ENCODE results near the gene RBMXL2.

Gene RBMXL2

DNA sequence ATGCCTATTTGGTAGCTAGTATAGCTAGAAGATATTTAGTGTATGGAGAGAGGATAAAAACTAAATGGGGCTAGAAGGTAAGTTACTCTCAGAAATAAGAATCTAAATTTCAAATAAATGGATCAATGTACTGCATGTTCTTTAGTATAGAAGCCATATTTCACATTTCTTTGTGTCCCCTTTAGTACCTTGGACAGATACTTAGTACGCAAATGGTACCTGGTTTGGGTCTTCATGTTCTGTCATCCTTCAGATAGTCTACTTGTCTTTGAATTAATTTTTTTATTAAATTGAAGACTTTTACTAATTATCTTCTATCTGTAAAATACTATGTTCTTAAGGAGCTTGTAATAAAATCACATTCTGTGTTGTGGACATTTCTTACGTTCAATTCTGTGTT, 26.3 kb upstream of the RBMXL2 start:
- DNase-seq (ENCODE audit: low read depth) = no peak
- in situ Hi-C loops (cut with HindIII; ENCODE audit: low sequenced_read_pairs) = no loop called here
- H3K4me3 ChIP-seq (ENCODE audit: low read depth, low read length) = no peak overlapping the region
- TF ChIP-seq, protein P1, sequence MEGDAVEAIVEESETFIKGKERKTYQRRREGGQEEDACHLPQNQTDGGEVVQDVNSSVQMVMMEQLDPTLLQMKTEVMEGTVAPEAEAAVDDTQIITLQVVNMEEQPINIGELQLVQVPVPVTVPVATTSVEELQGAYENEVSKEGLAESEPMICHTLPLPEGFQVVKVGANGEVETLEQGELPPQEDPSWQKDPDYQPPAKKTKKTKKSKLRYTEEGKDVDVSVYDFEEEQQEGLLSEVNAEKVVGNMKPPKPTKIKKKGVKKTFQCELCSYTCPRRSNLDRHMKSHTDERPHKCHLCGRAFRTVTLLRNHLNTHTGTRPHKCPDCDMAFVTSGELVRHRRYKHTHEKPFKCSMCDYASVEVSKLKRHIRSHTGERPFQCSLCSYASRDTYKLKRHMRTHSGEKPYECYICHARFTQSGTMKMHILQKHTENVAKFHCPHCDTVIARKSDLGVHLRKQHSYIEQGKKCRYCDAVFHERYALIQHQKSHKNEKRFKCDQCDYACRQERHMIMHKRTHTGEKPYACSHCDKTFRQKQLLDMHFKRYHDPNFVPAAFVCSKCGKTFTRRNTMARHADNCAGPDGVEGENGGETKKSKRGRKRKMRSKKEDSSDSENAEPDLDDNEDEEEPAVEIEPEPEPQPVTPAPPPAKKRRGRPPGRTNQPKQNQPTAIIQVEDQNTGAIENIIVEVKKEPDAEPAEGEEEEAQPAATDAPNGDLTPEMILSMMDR (IDR thresholded peaks at IDR 0.05; ENCODE audit: low read depth, low read length, missing control alignments) = no peak

DNA sequence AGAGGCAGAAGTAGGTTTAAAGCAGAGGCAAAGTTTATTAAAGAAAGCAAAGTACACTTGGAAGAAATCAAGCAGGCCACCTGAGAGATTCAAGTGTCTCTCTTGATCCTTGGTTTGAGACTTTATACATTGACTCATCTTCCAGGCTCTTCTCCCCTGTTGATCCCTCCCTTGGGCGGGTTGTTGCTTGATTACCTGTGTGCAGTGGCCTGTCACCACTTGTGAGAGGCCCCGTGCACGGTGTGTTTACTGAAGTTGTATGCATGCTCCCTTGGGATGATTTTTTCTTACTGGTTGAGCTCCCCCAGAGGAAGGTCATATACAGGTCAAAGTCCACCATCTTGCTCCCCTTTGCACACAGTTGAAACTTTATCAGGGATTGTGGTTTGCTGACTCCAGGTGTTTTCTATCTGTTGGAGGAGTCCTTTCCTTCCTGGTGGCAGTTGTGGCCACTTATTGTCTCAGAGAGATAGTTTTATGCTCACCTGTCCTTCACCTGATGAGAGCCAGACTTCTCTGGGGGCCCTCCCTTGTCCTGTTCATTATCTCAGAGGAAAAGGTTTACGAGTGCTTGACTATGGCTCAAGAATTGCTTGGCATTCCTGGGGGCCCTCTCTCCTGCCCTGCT, 16.3 kb upstream of the RBMXL2 start:
- in situ Hi-C loops (cut with HindIII; ENCODE audit: low sequenced_read_pairs) = no loop called here
- TF ChIP-seq, protein P1 (IDR thresholded peaks at IDR 0.05; ENCODE audit: low read depth, low read length, missing control alignments) = no peak
- no peak for DNase-seq (ENCODE audit: low read depth)
- H3K4me3 ChIP-seq (ENCODE audit: low read depth, low read length) = no peak overlapping the region

DNA sequence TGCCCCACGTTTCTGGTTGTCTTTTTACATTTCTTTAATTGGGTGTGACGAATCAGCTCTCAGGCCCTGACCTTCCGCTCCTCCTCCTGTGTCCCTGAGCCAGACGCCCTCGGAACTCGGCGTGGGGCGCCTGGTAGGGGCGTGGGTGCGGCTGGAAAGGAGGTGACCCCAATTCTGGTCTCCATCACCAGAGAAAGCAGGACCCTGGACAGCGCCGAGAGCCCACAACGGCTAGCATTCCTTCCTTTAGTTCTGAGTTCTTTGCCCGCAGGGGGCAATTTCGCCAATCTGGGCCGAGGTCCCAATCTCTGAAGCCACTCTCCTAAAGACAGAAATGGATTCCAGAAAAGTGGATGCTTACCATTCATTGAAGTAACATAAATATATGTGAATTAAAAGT, 11.7 kb upstream of the RBMXL2 start:
- H3K4me3 ChIP-seq (ENCODE audit: low read depth, low read length) = no peak overlapping the region
- in situ Hi-C loops (cut with HindIII; ENCODE audit: low sequenced_read_pairs) = no loop called here
- TF ChIP-seq, protein P1 (IDR thresholded peaks at IDR 0.05; ENCODE audit: low read depth, low read length, missing control alignments) = no peak
- no peak for DNase-seq (ENCODE audit: low read depth)

DNA sequence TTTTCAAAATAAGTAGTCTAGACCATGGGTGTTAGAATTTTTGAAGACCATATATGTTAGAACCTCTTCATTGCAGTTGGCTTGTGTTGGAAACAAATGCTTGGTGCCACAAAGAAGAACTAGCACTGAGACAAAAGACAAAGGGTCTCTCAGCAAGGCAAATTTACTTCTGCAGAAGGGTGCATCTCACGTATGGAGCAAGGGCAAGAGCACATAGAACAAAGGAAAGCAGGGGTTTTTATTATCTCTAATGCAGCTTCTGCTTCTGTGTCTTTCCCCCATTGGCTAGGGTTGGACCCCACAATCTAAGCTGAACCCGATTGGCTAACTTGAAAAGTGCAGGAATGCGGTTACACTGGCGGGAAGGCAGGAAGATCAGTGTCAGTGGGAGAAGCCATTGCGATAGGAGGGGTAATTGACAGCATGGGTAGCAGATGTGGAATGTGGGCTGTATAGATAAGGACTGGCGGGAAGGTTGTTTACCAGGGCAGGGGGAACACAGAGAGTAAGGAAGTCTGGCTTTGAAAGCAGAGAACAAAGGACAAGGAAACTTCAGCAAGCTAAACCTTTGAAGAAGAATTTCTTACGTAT, 9.2 kb upstream of the RBMXL2 start:
- in situ Hi-C loops (cut with HindIII; ENCODE audit: low sequenced_read_pairs) = no loop called here
- H3K4me3 ChIP-seq (ENCODE audit: low read depth, low read length) = no peak overlapping the region
- no peak for DNase-seq (ENCODE audit: low read depth)
- TF ChIP-seq, protein P1 (IDR thresholded peaks at IDR 0.05; ENCODE audit: low read depth, low read length, missing control alignments) = no peak

DNA sequence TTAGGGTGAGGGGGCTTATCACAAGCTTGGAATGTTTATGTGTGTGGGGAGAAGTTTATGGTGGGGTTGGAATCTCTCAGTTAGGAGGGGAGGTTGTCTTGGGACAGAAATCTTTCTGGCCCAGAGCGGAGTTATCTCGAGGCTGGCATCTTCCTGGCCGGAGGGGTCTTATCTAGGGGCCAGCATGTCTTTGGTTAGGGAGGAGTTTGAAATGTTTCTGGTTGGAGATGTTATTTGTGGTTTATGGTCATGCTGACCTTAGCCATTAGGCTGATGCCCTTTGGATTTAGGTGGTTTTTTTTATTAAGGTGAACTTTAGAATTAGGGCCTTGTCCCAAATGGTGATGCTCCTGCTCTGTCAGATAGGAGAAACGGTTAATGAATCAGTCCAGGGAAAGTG, 7.9 kb upstream of the RBMXL2 start:
- in situ Hi-C loops (cut with HindIII; ENCODE audit: low sequenced_read_pairs) = no loop called here
- TF ChIP-seq, protein P1 (IDR thresholded peaks at IDR 0.05; ENCODE audit: low read depth, low read length, missing control alignments) = no peak

DNA sequence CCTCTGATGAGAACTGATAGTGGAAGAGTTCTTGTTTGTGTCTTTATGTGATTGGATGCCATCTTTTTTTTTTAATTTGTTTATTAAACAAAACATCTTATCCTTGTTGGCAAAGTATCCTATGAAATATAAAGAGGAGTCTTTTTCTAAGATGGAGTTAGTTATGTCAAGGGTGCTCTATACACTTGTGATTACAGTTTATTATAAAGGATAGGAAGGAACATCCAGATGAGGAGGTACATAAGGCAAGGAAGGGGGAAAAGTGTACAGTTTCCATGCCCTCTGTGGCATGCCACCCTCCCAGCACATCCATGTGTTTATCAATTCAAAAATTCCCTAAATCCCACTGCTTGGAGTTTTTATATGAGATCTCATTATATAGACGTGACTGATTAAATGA, 7.4 kb upstream of the RBMXL2 start:
- DNase-seq (ENCODE audit: low read depth) = no peak
- in situ Hi-C loops (cut with HindIII; ENCODE audit: low sequenced_read_pairs) = no loop called here

More for the DNA sequence above, 7.9 kb upstream of the RBMXL2 start:
- no peak overlapping the region for H3K4me3 ChIP-seq (ENCODE audit: low read depth, low read length)
- no peak for DNase-seq (ENCODE audit: low read depth)

More for the DNA sequence above, 7.4 kb upstream of the RBMXL2 start:
- TF ChIP-seq, protein P1 (IDR thresholded peaks at IDR 0.05; ENCODE audit: low read depth, low read length, missing control alignments) = no peak
- H3K4me3 ChIP-seq (ENCODE audit: low read depth, low read length) = no peak overlapping the region

All from astrocyte of the cerebellum (primary cell).